Sigmoid colon (tissue), 7 donors: ENCODE measurements around the gene NIPSNAP3A. TPM values are rescaled to one million over a fixed set of nuclear protein-coding genes. Genes with fewer than 3 reads are reported as not detected.

Experiments used
- DNase-seq: peaks from one replicate; pipeline ENCODE4 v3.0.0-alpha.2; 2019
- H3K27ac ChIP-seq, 4 donors: fragments of 200-600 bp; sonication (generic); one replicate each; pipeline ENCODE4 v1.5.1; 2016 to 2019; ENCODE audit warnings: mild to moderate bottlenecking in 1 of 4
- H3K27me3 ChIP-seq, 3 donors: fragments of 200-600 bp; sonication (generic); one replicate each; pipeline ENCODE4 v1.5.1; 2019; ENCODE audit warnings: mild to moderate bottlenecking in 1 of 3
- H3K36me3 ChIP-seq, 4 donors: fragments of 200-600 bp; sonication (generic); one replicate each; pipeline ENCODE4 v1.5.1; 2016 to 2019
- H3K4me1 ChIP-seq, 4 donors: fragments of 200-600 bp; sonication (generic); one replicate each; pipeline ENCODE4 v1.5.1; 2017 to 2019
- H3K4me3 ChIP-seq, 4 donors: fragments of 200-600 bp; sonication (generic); one replicate each; pipeline ENCODE4 v1.5.1; 2017 to 2019; ENCODE audit warnings: mild to moderate bottlenecking in 2 of 4, moderate library complexity in 1 of 4
- H3K9me3 ChIP-seq, 4 donors: fragments of 200-600 bp in 3 of 4; sonication (generic) in 3 of 4; one replicate each; pipeline versions ENCODE4 v1.5.1 to v1.6.1; 2013 to 2019
- EP300 ChIP-seq, 4 donors: sonication (generic); formaldehyde crosslinking; IDR thresholded peaks; one replicate each; pipeline ENCODE4 v1.6.1; 2017; ENCODE audit warnings: antibody characterized with exemption in 4 of 4
- POLR2A ChIP-seq, 2 donors: fragments of 450-650 bp; IDR thresholded peaks; one replicate each; pipeline ENCODE4 v1.6.1; 2016; ENCODE audit warnings: antibody characterized with exemption in 2 of 2, mild to moderate bottlenecking in 2 of 2, moderate library complexity in 2 of 2
- POLR2AphosphoS5 ChIP-seq, 4 donors: sonication (generic); formaldehyde crosslinking; IDR thresholded peaks; one replicate each; pipeline ENCODE4 v1.6.1; 2017; ENCODE audit warnings: antibody characterized with exemption in 4 of 4
- WGBS, 2 donors: extraction: QIAGEN DNeasy Blood & Tissue Kit; methylation state at CpG; one replicate each; pipeline ENCODE4 v1.1.7; 2013; 5-methylcytosine and 5-hydroxymethylcytosine counted together
- intact Hi-C: fragments of 100-400 bp; cut with DNase I; formaldehyde crosslinking; loops from one replicate; pipeline ENCODE4 v1.15.1; 2023
- polyA plus RNA-seq, 3 donors: library from polyadenylated mRNA; stranded (reverse); fragments of 200-250 nt; gene quantifications; one replicate each; pipeline ENCODE4 v1.2.3, GENCODE V29; 2013
- total RNA-seq, 4 donors: library from RNA; depleted of rRNA; stranded (reverse); fragments of >200 nt; gene quantifications; one replicate each; pipeline ENCODE4 v1.1.0, GENCODE V29; 2016
- TF ChIP-seq, protein P1 (sequence below), 4 experiments: fragments of 450-650 bp in 3 of 4; fragments of 200-600 bp in 1 of 4; IDR thresholded peaks; one replicate each; pipeline ENCODE4 v1.5.1; 2016 to 2019; ENCODE audit warnings: antibody characterized with exemption in 4 of 4, mild to moderate bottlenecking in 3 of 4, moderate library complexity in 2 of 4
- donor health status: healthy with polysubstance abuse.
- donor health status: Bipolar disorder and iron deficiency.
- donor health status: healthy.

The NIPSNAP3A gene
- total and polyA plus RNA-seq, 7 donors: 18.3 to 97.9 (median 23.8) TPM

- Histone ChIP-seq H3K4me1 (peaks cover 0 to 12% (median 8%) of the 10 kb centered on the region in 4 donors), H3K27ac (no peak overlapping the region), H3K36me3 (peaks cover 26 to 54% (median 31%) of the 10 kb centered on the region in 4 donors), H3K27me3 (no peaks in the 10 kb centered on the region), H3K9me3 (no peaks in the 10 kb centered on the region), H3K4me3 (no peak overlapping the region)
- intact Hi-C loops: no loop called here
- WGBS, 2 donors: 97 to 99% methylated on average over 1 of the region's 1 CpG
- TF ChIP-seq POLR2AphosphoS5 (IDR thresholded peaks at IDR 0.05) (no peak), POLR2A (IDR thresholded peaks at IDR 0.05) (no peak), EP300 (IDR thresholded peaks at IDR 0.05) (no peak)
- TF ChIP-seq, protein P1, sequence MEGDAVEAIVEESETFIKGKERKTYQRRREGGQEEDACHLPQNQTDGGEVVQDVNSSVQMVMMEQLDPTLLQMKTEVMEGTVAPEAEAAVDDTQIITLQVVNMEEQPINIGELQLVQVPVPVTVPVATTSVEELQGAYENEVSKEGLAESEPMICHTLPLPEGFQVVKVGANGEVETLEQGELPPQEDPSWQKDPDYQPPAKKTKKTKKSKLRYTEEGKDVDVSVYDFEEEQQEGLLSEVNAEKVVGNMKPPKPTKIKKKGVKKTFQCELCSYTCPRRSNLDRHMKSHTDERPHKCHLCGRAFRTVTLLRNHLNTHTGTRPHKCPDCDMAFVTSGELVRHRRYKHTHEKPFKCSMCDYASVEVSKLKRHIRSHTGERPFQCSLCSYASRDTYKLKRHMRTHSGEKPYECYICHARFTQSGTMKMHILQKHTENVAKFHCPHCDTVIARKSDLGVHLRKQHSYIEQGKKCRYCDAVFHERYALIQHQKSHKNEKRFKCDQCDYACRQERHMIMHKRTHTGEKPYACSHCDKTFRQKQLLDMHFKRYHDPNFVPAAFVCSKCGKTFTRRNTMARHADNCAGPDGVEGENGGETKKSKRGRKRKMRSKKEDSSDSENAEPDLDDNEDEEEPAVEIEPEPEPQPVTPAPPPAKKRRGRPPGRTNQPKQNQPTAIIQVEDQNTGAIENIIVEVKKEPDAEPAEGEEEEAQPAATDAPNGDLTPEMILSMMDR (IDR thresholded peaks at IDR 0.05): no peak
- DNase-seq: no peak
These were observed 33.4 kb downstream of the NIPSNAP3A start for GRCh38 chr9:104780796-104781395.

- intact Hi-C loops: no loop called here
- Histone ChIP-seq H3K36me3 (peaks cover 46 to 81% (median 57%) of the 10 kb centered on the region in 4 donors), H3K27ac (no peak overlapping the region), H3K4me1 (no peaks in the 10 kb centered on the region), H3K27me3 (no peaks in the 10 kb centered on the region), H3K9me3 (no peaks in the 10 kb centered on the region), H3K4me3 (no peak overlapping the region)
- WGBS, 2 donors: 95% methylated on average over 4 of the region's 4 CpGs
- no peak for DNase-seq
- TF ChIP-seq, protein P1 (IDR thresholded peaks at IDR 0.05): no peak
- TF ChIP-seq EP300 (IDR thresholded peaks at IDR 0.05) (no peak), POLR2AphosphoS5 (IDR thresholded peaks at IDR 0.05) (no peak), POLR2A (IDR thresholded peaks at IDR 0.05) (no peak)
These were observed 36.1 kb downstream of the NIPSNAP3A start for GRCh38 chr9:104783588-104783987.

DNA sequence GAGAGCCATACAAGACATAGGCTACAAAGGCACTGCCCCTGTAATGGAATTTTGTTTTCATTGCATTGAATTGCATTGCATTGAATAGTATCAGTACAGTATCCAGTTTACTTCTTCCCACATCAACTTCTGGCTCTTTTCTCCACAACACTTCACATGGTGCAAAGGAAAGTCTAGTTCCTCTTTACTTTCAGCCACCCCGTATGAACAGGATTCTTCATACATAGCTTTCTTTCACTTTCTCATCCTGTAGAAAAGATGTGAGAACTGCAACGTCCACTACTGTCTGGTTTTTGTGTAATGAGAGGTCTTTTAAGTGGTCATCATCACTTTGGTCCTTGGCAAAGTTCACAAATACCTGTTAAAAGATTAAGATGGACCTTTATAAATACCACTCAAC is 36.6 kb downstream of the NIPSNAP3A start:
- WGBS, 2 donors: 42 to 67% methylated on average over 2 of the region's 2 CpGs
- no peak for TF ChIP-seq EP300 (IDR thresholded peaks at IDR 0.05)
- H3K4me1 ChIP-seq: no peaks in the 10 kb centered on the region
- H3K9me3 ChIP-seq: no peaks in the 10 kb centered on the region
- H3K4me3 ChIP-seq: no peak overlapping the region
- no peak for DNase-seq
- H3K27ac ChIP-seq: no peak overlapping the region
- intact Hi-C loops: no loop called here
- H3K27me3 ChIP-seq: no peaks in the 10 kb centered on the region
- peaks cover 52 to 86% (median 62%) of the 10 kb centered on the region in 4 donors for H3K36me3 ChIP-seq

GRCh38 chr9:104786293-104786692 is 38.8 kb downstream of the NIPSNAP3A start:
- 91 to 98% methylated on average over 1 of the region's 1 CpG for WGBS, 2 donors
- no peaks in the 10 kb centered on the region for H3K4me1 ChIP-seq
- H3K27ac ChIP-seq: no peak overlapping the region
- no peaks in the 10 kb centered on the region for H3K27me3 ChIP-seq
- no peak for DNase-seq
- intact Hi-C loops: no loop called here
- TF ChIP-seq, protein P1 (IDR thresholded peaks at IDR 0.05): no peak
- H3K4me3 ChIP-seq: no peak overlapping the region
- peaks cover 59 to 100% (median 81%) of the 10 kb centered on the region in 4 donors for H3K36me3 ChIP-seq
- no peaks in the 10 kb centered on the region for H3K9me3 ChIP-seq

GRCh38 chr9:104787306-104788015 is 40.0 kb downstream of the NIPSNAP3A start:
- WGBS, 2 donors: 60 to 71% methylated on average over 7 of the region's 7 CpGs
- Histone ChIP-seq H3K36me3 (peaks cover 56 to 100% (median 92%) of the 10 kb centered on the region in 4 donors), H3K4me1 (no peaks in the 10 kb centered on the region), H3K4me3 (no peak overlapping the region), H3K9me3 (no peaks in the 10 kb centered on the region), H3K27me3 (no peaks in the 10 kb centered on the region), H3K27ac (no peak overlapping the region)
- intact Hi-C loops: no loop called here
- no peak for TF ChIP-seq POLR2A (IDR thresholded peaks at IDR 0.05)
- TF ChIP-seq POLR2AphosphoS5 (IDR thresholded peaks at IDR 0.05): no peak
- TF ChIP-seq EP300 (IDR thresholded peaks at IDR 0.05): no peak
- TF ChIP-seq, protein P1 (IDR thresholded peaks at IDR 0.05): no peak
- no peak for DNase-seq
